ENCODE measurements around the gene MEGF11.

The MEGF11 gene

GRCh38 chr15:66151809-66152208 is 101.7 kb downstream of the MEGF11 start:
- no peak for ATAC-seq
- TF ChIP-seq GLIS3 (CRISPR knock-in tag; IDR thresholded peaks at IDR 0.05) = no peak
- TF ChIP-seq TCF4 (CRISPR knock-in tag; IDR thresholded peaks at IDR 0.05; ENCODE audit: borderline replicate concordance) = no peak
- TF ChIP-seq ZFP30 (CRISPR knock-in tag; IDR thresholded peaks at IDR 0.05) = no peak
- TF ChIP-seq ZNF565 (CRISPR knock-in tag; conservative IDR thresholded peaks at IDR 0.05; ENCODE audit: low read depth) = no peak
- no peak for TF ChIP-seq ISL1 (CRISPR knock-in tag; IDR thresholded peaks at IDR 0.05)
- TF ChIP-seq BACH2 (CRISPR knock-in tag; IDR thresholded peaks at IDR 0.05; ENCODE audit: borderline replicate concordance) = no peak
- TF ChIP-seq ZNF70 (CRISPR knock-in tag; IDR thresholded peaks at IDR 0.05) = no peak
- TF ChIP-seq POU6F1 (CRISPR knock-in tag; IDR thresholded peaks at IDR 0.05; ENCODE audit: borderline replicate concordance, low read depth) = no peak
- TF ChIP-seq ZNF8 (CRISPR knock-in tag; IDR thresholded peaks at IDR 0.05) = no peak
- TF ChIP-seq TSHZ2 (CRISPR knock-in tag; IDR thresholded peaks at IDR 0.05) = no peak
- no peak for TF ChIP-seq PPARA (CRISPR knock-in tag; IDR thresholded peaks at IDR 0.05; ENCODE audit: borderline replicate concordance)
- TF ChIP-seq ESRRG (CRISPR knock-in tag; IDR thresholded peaks at IDR 0.05) = no peak
- no peak for TF ChIP-seq CSDC2 (CRISPR knock-in tag; IDR thresholded peaks at IDR 0.05)
- no peak for TF ChIP-seq RARB (CRISPR knock-in tag; IDR thresholded peaks at IDR 0.05)

- no peak for ATAC-seq
Observed at GRCh38 chr15:66149871-66150270, 103.7 kb downstream of the MEGF11 start.

More at GRCh38 chr15:66149871-66150270, 103.7 kb downstream of the MEGF11 start:
- TF ChIP-seq PATZ1 (CRISPR knock-in tag; IDR thresholded peaks at IDR 0.05; ENCODE audit: borderline replicate concordance) = no peak
- TF ChIP-seq GLIS3 (CRISPR knock-in tag; IDR thresholded peaks at IDR 0.05) = no peak
- TF ChIP-seq ZFP3 (CRISPR knock-in tag; IDR thresholded peaks at IDR 0.05) = no peak
- no peak for TF ChIP-seq RARB (CRISPR knock-in tag; IDR thresholded peaks at IDR 0.05)
- no peak for TF ChIP-seq ISL1 (CRISPR knock-in tag; IDR thresholded peaks at IDR 0.05)
- TF ChIP-seq POU6F1 (CRISPR knock-in tag; IDR thresholded peaks at IDR 0.05; ENCODE audit: borderline replicate concordance, low read depth) = no peak
- no peak for TF ChIP-seq TSHZ2 (CRISPR knock-in tag; IDR thresholded peaks at IDR 0.05)
- TF ChIP-seq TOX (CRISPR knock-in tag; IDR thresholded peaks at IDR 0.05; ENCODE audit: borderline replicate concordance) = no peak
- TF ChIP-seq ESRRG (CRISPR knock-in tag; IDR thresholded peaks at IDR 0.05) = no peak
- TF ChIP-seq ZC3H10 (CRISPR knock-in tag; IDR thresholded peaks at IDR 0.05) = no peak
- no peak for TF ChIP-seq ZNF70 (CRISPR knock-in tag; IDR thresholded peaks at IDR 0.05)
